Ecto neural progenitor cell (in vitro differentiated cells): ENCODE data around the gene ENOX1.

Source experiments
- DNase-seq: peaks from one replicate; pipeline ENCODE4 v3.0.0-alpha.2; 2018; ENCODE audit warnings: low spot score

Gene ENOX1

DNA sequence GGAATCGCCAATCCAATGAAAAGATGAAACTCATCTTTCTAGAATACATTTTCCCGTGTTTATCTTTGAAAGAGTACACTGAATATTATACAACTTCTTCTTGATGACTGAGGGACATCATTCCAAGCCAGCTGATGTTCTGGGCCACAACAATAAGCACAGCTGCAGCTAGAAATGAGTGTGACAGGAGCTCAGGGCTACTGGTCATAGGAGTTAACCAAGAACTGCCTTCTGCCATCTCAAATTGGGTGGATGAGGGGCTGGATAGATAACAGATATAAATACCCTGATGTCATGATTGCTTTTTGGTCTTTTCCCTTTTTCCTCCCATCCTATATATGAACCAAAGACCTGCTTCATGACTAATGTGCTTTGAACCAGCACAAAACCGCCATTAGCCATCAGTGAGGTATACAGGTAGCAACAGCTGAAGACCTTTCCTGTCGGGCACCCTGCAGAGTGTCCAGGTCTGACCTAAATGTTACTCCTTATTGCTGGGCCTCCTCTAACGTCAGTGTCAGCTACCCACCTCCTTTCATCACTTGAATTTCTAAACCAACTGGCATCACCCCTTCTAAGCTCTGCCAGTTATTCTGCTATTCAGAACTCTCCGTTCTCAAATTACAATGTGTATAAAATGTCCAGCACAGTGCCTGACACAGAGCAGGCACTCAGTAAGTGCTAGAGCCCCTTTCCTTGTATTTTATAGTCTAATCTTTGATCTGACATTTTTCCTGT, 178.2 kb downstream of the ENOX1 start:
- no peak for DNase-seq

GRCh38 chr13:43597599-43597945, 189.2 kb downstream of the ENOX1 start:
- DNase-seq, result no peak

DNA sequence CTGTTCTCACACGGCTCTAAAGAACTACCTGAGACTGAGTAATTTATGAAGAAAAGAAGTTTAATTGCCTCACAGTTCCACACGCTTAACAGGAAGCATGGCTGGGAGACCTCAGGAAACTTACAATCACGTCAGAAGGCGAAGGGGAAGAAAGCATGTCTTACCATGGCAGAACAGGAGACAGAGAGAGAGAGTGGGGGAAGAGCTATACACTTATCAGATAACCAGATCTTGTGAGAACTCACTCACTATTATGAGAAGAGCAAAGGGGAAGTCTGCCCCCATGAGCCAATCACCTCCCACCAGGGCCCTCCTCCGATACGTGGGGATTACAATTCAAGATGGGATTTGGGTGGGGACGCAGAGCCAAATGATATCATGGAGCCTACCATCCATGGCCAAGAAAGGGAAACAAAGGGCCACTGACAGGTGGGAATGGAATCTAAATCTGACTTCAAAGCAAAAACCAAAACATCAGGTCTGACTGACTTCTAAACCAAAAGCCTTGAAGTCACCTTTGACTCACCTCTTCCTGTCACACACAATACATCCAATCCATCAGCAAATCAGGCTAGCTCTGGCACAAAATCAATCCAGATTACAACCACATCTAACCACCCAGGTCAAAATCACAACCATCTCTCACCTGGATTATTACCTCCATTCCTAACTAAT, 189.7 kb downstream of the ENOX1 start:
- no peak for DNase-seq

DNA sequence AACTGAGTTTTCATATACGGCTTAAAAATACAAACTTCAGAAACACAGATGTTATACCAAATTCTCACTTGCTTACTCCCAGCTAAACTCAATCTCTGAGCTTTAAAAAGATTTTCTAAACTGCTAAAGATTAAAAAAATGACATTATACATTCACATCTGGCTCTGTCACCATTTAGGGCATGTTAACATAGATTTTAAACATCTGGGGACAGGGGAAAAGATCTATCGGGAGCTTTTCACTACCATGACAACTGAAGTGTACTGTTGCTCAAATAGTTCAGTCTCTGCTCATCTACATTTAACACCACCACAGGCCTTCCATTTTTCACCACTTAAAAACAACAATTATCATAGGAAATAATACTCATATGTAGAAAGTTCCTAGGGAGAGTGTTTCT, 190.8 kb downstream of the ENOX1 start:
- DNase-seq, result no peak

DNA sequence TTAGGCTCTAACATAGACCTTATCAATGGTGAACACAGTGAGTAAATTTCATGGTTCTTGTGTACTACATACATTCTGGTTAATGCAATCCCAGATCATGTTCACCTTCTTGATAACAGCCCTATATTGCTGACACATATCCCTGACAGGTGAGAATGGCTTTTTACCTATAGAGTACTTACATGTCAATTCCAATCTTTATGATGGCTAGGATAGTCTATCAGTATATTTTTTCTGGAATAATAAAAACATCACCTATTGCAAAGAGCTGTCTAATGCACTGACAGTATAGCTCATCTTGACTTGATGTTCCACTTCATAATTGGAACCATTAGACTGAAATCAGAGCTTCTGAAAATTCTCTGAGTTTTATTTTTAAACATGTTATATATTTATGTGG, 199.4 kb downstream of the ENOX1 start:
- no peak for DNase-seq

DNA sequence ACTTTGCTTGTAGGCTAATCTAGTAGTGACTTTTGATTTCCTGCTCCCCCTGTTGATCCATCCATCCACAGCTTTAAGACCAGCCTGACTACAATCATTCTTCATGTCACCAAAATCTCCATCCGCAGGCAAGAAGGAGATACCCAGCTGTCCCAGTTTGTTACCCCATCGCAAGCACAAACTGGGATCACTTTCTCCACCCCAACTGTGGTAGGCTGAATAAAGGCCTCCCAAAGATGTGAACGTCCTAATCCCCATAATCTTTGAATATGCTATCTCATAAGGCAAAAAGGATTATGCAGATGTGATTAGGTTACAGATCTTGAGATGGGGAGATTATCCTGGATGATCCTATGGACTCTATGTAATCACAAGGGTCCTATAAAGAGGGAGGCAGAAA, 202.0 kb downstream of the ENOX1 start:
- DNase-seq, result no peak

DNA sequence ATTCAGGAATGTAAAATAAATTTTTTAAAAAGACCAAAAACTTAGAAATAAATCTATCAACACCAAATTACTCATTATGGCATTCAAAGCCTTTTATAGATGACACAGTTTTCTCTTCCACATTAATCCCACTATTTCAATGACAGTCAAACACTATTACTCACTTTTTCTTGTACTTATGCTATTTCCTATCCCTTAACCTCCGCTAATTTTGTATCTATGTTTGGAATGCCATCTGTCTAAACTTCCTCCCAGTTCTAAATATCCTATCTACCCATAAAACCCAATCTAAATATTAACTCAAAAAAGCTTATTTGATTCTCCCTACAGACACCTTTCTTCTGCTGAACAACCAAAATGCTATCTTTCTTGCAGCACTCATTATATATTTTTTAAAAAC, 203.5 kb downstream of the ENOX1 start:
- no peak for DNase-seq

- DNase-seq, result no peak
Measured at GRCh38 chr13:43580280-43580679, 206.5 kb downstream of the ENOX1 start.

DNA sequence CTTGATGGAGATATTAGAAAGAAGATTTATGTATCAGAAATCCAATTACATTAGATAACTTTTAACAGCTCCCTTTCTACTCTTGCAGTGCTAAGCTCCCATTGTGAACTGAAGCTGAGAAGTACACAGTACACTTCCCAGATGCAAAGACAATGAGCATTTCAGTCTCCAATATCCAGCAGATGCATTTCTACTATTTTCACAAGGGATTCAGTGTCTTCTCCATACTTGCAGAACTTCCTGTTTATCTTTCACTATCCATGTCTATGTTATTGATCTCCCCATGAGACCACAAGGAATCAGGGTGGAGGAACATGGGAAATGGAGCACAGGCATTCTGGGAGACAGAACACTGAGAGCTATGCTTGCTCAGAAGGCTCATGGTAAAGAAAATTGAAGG, 207.5 kb downstream of the ENOX1 start:
- no peak for DNase-seq

DNA sequence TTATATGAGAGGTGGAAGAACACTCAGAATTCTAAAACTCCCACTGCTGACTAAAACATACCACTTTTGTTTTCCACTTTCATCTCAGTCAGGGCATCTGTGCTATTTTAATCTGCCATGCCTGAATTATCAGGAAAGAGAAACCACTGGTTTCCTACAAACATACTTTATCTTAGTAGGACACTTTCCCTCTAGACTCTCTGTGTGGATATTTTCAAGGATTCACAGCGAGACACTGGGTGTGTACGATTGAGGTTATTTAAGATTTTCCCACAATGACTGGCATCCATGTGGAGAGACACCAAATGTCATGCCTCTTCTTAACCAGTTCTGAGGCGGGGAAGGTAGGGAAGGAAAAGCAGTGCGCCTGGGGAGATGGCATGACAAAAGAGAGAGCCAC, 212.2 kb downstream of the ENOX1 start:
- DNase-seq, result no peak

DNA sequence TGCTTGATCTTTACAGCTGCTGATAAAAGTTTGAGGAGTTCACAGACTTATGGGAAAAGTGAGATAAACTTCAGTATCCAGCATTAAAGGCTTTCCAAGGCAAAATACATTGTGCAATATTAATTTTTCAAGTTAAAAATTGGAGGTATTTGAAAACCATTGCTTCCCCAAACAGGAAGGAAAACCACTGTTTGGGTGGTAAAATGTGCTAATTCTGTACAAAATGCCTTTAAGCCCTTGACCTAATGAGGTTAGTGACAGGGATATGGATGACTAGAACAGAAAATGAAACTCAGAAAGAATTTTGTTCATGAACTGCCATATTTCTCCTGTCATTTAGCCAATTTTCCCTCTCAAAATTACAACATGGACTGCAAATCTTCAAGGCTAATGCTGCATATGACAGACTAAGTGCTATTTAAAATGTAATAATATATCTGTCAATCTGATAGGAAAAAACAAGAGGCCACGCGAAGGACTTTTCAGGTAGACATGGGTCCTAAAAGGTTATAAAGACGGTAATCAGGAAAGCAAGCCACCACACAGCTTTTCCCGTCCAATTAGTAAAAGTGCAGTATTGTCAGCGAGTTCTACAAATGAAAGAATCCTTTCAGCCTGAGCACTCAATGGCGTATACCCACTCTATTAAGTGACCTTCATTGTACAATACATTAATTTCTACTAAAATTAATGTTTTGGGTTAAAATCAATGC, 212.8 kb downstream of the ENOX1 start:
- DNase-seq, result no peak

- no peak for DNase-seq
Measured at GRCh38 chr13:43573361-43573740, 213.4 kb downstream of the ENOX1 start.

- DNase-seq, result no peak
Measured at GRCh38 chr13:43572656-43573360, 214.0 kb downstream of the ENOX1 start.

DNA sequence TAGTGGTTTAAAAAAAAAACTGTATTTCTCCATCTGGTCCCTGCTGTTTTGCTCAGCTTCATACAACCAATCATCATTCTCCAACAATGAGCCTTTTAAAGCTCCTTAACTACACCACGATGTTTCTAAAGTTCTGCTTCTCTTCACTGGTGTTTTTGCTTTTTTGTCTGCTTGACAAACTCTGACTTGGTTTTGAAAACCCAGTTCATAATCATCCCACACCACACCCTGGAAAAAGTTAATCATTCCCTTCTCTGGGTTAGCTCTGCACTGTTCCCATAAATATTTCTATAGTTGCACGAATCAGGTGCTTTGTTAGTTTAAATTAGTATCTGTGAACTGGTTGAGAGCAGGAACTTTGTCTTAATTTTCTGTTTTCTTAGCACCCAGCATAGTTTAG, 217.1 kb downstream of the ENOX1 start:
- DNase-seq, result no peak

DNA sequence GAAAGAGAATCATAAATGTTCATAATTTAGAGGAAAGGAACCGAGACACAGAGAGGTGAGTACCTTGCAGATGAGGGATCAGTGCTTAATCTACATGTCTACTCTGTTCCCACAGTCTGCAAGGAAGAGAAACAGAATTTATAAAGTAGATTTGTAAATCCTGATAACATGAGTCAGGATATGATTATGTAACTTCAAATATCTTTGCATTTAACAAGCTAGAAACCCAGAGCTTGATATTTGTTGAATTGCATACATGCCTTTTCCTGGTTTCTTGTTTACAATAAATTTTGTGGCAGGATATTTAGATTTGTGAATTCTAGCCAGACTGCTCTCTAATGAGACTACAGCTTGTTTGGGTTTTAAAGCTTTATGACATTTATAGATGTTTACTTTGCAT, 219.2 kb downstream of the ENOX1 start:
- DNase-seq, result no peak

- DNase-seq, result no peak
Measured at GRCh38 chr13:43564952-43565351, 221.8 kb downstream of the ENOX1 start.

DNA sequence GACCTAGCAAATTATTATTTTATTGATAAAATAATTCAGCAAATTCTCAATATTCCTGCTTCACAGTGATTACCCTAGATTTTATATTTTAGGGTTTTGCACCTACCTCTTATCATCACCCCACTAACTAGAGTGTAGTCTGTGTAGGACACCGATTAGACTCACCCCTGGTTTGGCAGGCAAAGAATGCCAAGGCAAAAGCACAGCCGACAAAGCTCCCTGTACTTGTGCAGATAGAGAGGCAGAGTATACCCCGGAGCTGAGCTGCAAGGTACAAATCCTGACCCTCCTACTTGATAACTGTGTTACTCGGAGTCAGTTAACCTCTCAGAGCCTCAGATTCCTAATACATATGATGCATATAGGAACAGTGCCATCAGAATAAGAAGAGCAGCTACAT, 225.7 kb downstream of the ENOX1 start:
- no peak for DNase-seq

- DNase-seq, result no peak
Measured at GRCh38 chr13:43558939-43559338, 227.8 kb downstream of the ENOX1 start.

DNA sequence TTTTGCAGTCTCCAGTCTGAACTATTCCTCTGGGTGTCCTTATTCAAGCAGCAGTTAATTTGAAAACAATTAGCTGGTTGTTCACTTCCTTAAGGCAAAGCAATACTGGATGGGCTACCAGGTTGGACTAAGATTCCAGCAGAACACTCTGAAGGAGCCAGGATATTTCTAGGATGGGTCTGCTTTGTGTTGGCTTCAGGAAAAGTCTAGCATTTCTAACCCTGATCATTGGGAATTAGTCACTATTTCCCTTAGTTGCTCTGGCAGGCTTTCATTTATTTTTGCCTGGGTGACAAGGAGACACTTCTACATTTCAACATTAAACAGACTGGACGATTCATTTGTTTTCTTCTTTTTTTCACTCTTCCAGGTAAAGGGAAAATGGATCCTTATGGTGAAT, 228.4 kb downstream of the ENOX1 start:
- no peak for DNase-seq

GRCh38 chr13:43555667-43556066, 231.1 kb downstream of the ENOX1 start:
- DNase-seq, result no peak

DNA sequence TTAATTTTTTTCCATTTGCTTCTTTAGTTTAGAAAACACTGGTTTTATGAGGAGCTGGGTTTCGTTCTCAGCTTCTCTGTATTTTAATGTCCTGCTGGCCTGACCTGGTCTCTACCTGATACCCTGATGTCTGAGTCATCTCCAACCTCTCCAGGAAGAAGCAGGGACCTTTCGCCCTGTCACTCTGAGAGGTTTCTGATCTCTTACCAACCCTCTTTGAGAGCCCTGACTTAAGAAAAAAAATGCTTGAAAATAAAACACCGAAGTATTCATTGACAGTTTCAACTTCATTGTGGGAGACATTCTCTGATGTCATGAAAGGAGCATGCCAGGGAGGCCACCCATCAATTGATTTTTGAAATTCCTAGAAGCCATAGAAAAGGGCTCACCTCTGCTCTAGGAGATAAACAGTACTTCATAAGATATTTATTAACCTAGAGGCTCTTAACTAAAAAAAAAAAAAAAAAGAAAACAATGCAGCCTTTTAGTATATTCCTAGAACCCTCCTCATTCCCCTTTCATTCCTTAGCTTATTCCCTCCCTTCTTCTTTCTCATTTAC, 234.8 kb downstream of the ENOX1 start:
- DNase-seq, result no peak

- peak; percentile 50 for DNase-seq
Measured at GRCh38 chr13:43546816-43547215, 240.0 kb downstream of the ENOX1 start.

DNA sequence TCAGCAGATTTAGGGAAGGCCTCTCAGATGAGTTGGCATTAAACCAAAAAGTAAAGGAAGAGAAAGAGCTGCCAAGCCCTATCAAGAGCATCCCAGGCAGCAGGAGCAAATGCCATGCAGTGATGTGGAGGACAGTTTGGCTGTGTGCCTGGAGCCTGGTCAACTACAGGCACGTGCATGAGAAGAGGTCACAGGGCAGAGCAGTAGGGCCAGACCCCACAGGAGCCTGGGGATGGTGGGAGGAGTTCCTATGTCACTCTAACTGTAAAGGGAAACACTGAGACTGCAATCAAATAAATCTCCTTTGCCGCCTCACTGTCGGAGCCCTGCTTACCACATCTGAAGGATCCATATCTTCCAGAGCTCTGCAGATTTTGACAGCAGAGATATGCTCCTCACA, 240.5 kb downstream of the ENOX1 start:
- no peak for DNase-seq
